ENCODE results near the gene PLAAT2.
A peak's percentile ranks its signal among the peaks of the same experiment; 100 is the strongest.
"Not testable (repeated sequence)": the region's sequence is repeated elsewhere in the genome, so short reads cannot be mapped to it uniquely, and the experiment has no call there.

The PLAAT2 gene

DNA sequence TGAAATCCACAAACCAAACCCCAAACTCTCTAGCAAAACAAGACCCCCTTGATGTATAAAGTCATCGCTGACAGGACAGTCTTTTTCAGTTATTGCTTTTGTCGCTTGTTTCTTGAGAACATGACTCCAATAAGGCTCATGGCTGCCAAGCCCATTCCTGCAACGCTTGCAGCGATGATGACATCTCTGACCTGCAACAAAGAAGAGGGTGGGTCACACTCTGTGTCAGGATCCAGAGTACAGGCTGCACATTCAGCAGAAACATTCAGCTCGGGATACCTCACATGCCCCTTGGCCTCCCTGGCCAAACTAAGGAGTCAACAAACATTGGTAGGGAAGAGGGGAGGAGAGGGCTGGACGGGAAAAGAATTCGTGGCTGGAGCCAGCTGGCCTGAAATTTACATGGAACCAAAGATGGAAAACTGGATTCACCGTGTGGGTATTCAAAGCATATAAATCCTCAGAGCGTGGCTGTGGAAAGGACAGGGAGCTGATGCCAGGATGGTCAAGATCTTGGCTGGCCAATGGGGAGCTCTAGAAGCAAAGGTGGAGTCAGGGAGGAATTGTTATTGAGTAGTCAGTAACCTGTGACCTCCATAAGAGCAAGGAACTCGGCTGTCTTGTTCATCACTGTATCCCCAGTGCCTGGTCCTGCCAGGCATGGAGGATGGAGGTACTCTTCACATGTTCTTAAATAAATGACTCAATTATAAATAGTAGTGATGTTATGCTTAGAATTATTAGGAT lies 11.8 kb upstream of the PLAAT2 start:
- no peak for DNase-seq

DNA sequence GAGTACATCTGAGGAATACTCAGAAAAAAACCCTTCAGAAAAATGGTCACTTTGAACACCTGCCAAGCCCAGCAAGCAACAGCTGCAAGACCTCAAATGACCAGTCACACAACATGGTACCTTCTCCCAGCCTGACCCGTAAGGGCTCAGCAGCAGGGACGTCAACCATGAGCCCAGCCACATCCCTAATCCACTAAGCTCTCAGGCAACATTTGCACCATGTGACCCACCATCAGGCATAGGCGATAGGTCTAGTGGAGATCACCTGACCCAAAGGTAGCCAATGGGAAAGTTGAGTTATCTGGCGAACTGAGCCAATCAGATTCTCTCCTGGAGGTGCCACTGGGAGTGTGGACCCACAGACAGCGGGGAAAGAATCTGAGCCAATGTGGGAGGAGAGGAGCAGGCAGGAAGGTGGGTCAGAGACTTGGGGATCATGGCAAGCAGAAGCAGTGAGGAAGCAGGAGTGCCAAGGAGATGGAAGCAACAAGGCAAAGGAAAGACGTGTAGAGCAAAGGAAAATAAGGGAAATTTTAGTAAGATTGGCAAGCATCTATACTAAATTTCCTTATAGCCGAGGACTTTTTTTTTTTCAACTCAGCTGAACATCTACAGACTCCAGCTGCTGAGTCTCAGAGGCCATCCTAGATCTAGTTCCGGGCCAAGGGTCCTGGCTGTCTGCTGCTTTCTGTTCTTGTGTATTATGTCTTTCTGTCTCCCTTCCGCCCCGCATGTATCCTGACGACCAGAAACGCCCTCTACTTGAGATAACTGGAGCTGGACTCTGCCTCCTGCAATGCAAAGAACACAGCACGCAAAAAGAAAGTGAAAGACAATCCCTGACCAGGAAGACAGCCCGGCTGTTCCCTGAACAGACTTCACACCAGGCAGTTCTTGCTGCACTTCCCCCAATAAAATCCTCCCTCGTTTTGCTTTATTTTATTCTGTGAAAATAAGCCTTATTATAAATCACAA lies 11.0 kb upstream of the PLAAT2 start:
- DNase-seq: peak; percentile 22

DNA sequence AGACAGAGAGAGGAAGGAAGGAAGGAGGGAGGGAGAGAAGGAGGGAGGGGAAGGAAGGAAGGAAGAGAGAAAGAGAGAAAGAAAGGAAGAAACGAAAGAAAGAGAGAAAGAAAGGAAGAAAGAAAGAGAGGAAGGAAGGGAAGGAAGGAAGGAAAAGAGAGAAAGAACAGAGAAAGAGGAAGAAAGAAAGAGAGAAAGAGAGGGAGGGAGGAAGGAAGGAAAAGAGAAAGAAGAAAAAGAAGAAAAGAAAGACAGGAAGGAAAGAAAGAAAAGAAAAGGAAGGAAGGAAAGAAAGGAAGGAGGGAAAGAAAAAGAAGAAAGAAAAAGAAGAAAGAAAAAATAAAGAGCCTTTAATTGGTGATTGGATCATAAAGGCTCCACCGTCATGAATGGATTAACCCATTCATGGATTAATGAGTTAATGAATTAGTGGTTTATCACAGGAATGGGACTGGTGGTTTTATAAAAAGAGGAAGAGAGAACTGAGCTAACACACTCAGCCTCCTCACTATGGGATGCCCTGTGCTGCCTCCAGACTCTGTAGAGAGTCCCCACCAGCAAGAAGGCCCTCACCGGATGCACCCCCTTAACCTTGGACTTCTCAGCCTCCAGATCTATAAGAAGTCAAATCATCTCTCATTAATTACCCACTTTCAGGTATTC lies 9.0 kb upstream of the PLAAT2 start:
- no peak for DNase-seq

DNA sequence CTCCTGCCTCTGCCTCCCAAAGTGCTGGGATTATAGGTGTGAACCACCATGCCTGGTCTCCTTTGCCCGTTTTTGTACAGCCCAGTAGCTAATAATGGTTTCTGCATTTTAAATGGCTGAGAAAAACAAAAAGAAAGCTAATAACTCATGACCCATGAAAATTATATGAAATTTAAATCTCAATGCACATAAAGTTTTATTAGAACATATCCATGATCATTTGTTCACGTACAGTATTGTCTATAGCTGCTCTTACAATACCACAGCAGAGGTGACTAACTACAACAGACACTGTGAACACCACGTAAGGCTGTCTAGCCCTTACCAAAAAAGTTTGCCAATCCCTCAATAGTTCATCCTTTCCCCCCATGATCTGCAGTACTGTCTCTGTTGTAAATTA lies 6.4 kb upstream of the PLAAT2 start:
- DNase-seq: no peak

DNA sequence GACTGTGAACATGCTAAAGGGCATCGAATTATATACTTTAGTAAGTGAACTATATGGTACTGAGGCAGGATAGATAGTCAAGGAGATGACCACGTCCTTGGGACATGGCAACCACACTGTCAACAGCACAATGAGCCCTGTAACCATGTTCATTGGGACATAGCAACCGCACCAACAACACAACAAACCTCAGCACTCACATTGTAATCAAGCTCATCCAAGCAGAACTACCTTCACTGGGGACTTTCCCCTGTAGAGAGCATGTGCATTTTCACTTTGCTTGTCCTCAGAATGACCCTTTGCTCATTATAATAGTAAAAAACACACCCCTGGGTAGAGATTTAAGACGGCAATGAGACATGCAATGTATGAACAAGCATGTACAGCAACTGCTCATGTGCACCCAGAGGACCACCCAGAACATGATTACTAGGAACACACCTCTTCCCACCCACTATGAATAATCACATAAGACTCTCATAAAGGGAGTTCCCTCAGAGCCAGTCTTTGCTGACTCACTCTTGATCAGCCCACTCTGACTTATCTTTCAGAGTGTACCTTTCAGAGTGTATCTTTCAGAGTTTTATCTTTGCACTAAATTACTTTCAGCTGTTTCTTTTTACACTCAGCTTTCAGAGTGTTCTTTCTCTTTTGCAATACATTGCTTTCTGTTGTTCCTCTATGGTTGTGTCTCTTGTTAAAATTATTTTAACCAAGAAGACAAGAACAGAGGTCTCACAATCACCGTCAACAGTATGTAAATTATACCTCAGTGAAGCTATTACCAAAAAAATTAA lies 4.1 kb upstream of the PLAAT2 start:
- peak; percentile 58 for DNase-seq

- DNase-seq: no peak
Observed at GRCh38 chr11:63564784-63565350, 1.7 kb upstream of the PLAAT2 start.

DNA sequence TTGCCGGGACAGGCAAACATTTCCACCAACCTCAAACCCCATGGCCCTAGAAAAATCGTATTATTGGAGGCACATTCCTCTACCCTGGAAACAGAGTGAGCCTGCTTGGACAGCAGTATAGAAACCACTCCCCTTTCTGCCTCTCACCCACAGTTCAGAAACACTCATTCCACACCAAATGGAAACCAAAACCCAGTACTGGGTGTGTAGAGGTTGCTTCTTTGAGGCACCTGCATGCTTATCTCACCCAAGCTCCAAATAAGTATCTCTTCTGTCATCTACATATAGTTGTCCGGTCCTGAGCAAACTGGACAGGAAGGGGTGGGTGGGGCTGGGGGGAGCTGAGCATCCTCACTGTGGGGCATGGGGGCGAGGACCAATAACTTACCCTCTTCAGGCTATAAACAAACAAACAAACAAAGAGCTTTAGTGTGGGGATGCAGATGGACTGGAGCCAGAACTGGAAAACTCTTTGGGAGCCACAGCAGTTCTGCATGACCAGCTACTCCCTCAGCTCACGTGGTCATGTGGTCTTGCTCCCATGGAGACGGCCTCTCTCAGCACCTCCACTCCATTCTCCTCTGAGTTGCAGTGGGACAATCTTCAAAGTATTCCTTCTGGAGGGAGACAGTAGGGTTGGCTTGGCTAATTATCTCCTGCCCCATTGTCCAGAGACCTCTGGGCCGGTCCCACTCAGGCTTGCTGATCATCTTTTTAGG lies 1.0 kb upstream of the PLAAT2 start:
- DNase-seq: no peak

- DNase-seq: peak; percentile 44
Observed at GRCh38 chr11:63560506-63561180, 2.5 kb downstream of the PLAAT2 start.

DNA sequence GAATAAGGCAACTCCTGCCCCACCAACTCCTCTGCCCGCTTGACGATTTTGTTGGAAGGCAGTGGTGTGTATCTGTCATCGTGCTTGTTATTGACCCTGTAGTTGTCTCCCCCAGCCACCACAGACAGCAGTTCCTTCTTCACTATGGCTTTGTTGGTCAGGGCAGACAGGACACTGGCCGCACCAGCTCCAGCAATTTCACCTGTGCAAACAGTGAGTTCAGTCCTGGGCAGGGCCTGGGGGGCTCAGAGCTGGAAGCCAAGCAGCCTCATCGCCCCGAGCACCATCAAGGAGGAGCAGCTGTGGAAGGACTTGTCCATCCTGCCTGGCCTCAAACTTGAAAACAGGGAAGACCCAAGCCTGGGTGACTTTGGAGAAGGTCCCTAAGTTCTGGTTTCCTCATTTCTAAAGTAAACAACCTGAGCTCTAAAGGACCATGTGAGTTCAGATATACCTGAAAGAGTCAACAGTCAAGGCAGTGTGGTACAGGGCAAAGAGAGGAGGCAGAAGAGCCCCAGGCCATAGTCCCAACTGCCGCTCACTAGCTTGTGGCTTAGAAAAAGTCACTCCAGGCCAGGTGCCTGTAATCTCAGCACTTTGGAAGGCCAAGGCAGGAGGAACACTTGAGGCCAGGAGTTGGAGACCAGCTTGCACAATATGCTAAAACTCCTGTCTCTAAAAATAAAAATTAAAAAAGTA lies 4.6 kb downstream of the PLAAT2 start:
- DNase-seq: no peak

DNA sequence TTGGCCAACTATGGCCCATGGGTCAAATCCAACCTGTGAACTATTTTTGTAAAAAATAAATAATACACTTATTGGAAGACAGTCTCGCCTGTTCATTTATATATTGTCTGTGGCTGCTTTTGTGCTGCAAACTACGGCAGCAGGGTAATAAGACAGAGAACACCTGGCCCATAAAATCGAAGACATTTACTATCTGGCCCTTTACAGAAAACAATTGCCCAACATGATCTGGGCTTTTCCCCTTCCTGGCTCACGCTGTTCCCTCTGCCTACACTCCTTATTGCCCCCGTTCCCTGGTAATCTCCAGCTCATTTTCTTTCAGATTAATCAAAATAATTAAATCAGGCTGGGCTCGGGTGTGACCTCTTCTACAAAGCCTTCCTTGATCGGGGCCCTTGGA lies 5.6 kb downstream of the PLAAT2 start:
- DNase-seq: no peak

DNA sequence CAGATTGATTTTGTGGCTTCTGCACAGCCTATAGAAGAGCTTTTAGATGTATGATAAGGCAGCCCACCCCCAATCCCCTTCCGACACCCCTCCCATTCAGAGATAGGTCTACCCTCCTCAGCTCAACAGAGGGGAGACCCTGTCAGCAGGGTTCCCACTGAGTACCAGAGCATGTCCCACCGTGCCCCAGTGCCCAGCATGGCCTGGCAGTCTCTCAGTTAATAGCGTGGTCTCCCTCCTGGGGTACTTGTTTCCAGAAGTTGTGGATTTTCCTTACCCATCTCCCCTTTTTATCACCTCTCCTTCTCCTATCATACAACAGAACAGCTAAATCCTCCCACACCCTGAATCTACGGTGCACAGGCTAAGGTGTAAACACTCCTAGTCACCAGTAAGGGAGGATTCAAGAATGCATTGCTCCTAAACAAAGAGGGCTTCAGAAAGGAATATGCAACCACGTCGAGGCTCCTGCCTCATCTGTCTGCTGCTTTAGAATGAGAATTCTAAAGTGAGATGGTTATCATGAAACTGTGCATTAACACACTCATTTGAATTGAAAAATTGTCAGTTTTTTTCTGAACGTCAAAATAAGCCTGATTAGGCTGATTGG lies 6.7 kb downstream of the PLAAT2 start:
- DNase-seq: no peak

GRCh38 chr11:63554877-63555223 lies 8.3 kb downstream of the PLAAT2 start:
- DNase-seq: no peak

- peak; percentile 71 for DNase-seq
Observed at GRCh38 chr11:63553759-63554158, 9.4 kb downstream of the PLAAT2 start.

DNA sequence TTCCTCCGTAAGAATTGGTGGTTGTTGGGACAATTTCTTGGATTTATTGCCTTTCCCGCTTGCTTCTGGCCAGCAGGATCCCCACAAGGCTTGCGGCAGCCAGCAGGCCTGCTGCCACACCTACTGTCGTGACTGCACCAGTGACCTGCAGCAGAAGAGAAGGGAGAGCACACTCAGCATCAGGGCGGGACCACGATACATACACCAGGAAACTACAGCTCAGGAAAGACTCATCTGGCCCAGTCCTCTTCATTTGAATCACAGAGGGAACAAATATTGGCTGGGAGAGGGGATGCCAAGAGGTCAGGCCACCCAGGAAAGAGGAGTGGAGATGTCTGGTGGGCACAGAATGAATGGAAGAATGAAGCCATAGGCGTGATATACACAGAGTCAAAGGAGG lies 10.3 kb downstream of the PLAAT2 start:
- DNase-seq: no peak

DNA sequence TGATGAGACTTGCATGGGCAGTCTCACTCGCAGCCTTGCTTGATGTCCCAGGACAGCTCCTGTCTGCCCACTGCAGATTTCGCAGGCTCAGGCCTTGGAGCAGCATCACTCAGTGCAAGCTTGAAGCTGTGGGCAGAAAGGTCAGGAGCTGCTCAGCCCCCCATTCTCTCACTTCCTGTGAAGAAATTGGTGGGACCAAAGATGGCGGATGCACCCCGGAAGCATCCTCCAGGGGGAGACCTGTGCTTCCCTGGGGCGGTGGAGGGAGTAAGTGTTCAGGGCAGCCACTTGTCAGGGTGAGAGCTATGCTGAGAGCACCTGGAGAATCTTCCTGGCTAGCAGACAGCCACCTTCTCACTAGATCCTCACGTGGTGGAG lies 11.3 kb downstream of the PLAAT2 start:
- peak; percentile 32 for DNase-seq

- DNase-seq: peak; percentile 26
Observed at GRCh38 chr11:63551091-63551888, 11.9 kb downstream of the PLAAT2 start.

DNA sequence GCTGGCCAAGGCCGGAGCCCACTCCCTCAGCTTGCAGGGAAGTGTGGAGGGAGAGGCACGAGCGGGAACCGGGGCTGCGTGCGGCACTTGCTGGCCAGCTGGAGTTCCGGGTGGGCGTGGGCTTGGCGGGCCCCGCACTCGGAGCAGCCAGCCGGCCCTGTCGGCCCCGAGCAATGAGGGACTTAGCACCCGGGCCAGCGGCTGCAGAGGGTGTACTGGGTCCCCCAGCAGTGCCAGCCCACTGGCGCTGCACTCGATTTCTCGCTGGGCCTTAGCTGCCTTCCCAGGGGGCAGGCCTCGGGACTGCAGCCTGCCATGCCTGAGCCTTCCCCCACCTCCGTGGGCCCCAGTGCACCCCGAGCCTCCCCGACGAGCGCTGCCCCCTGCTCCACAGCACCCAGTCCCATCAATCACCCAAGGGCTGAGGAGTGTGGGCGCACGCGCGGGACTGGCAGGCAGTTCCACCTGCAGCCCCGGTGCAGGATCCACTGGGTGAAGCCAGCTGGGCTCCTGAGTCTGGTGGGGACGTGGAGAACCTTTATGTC lies 13.0 kb downstream of the PLAAT2 start:
- not testable (repeated sequence) for DNase-seq

GRCh38 chr11:63549411-63549810 lies 13.8 kb downstream of the PLAAT2 start:
- DNase-seq: no peak

- DNase-seq: no peak
Observed at GRCh38 chr11:63548178-63548577, 15.0 kb downstream of the PLAAT2 start.
